Measurements from ENCODE around the gene RGS6. TPM values are rescaled to one million over a fixed set of nuclear protein-coding genes. Genes with fewer than 3 reads are reported as not detected.
"Not testable (repeated sequence)": the region's sequence is repeated elsewhere in the genome, so short reads cannot be mapped to it uniquely, and the experiment has no call there.

The RGS6 gene
- total RNA-seq, 6 donors from 2014 or later = 0.83 to 12.9 (median 2.2) TPM; not detected in 1

DNA sequence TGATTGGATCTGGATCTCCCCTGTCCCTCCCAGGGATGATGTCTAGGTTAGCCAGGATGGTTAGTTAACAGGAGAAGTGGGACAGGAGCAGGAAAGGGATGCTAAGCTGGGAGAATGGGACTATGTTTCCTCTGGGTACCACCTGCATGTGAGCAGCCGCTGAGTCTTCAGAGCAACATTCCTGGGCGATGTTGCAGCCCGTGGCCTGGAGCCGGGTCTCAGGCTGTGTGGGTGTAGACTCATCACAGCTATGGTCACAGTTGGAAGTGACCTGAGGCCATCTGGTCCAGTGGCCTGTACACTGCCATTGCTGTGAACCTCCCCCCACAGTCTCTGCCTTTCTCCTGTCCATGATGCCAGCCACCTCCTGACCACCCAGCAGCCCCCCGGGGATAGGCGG, 539.1 kb downstream of the RGS6 start:
- ATAC-seq (ENCODE audit: low FRiP score in 2 of 2) (no peak), DNase-seq (peak in 1 of 2 donors; percentile 46)
- Histone ChIP-seq H3K27ac (no peak overlapping the region), H3K4me1 (no peaks in the 10 kb centered on the region), H3K36me3 (no peaks in the 10 kb centered on the region), H3K9me3 (peaks cover 0 to 3% (median 1%) of the 10 kb centered on the region in 4 donors), H3K27me3 (no peaks in the 10 kb centered on the region), H3K4me3 (no peak overlapping the region)
- no peak for TF ChIP-seq POLR2A (IDR thresholded peaks at IDR 0.05)
- TF ChIP-seq EP300 (IDR thresholded peaks at IDR 0.05) = no peak
- TF ChIP-seq POLR2AphosphoS5 (IDR thresholded peaks at IDR 0.05) = no peak
- no peak for TF ChIP-seq CTCF (IDR thresholded peaks at IDR 0.05)
- WGBS, 2 donors = 90 to 92% methylated on average over 2 to 6 of the region's 6 CpGs

GRCh38 chr14:72472845-72473244, 540.6 kb downstream of the RGS6 start:
- no peak for TF ChIP-seq POLR2AphosphoS5 (IDR thresholded peaks at IDR 0.05)
- no peak for TF ChIP-seq CTCF (IDR thresholded peaks at IDR 0.05)
- no peak for TF ChIP-seq POLR2A (IDR thresholded peaks at IDR 0.05)
- no peak for TF ChIP-seq EP300 (IDR thresholded peaks at IDR 0.05)
- no peaks in the 10 kb centered on the region for H3K36me3 ChIP-seq

DNA sequence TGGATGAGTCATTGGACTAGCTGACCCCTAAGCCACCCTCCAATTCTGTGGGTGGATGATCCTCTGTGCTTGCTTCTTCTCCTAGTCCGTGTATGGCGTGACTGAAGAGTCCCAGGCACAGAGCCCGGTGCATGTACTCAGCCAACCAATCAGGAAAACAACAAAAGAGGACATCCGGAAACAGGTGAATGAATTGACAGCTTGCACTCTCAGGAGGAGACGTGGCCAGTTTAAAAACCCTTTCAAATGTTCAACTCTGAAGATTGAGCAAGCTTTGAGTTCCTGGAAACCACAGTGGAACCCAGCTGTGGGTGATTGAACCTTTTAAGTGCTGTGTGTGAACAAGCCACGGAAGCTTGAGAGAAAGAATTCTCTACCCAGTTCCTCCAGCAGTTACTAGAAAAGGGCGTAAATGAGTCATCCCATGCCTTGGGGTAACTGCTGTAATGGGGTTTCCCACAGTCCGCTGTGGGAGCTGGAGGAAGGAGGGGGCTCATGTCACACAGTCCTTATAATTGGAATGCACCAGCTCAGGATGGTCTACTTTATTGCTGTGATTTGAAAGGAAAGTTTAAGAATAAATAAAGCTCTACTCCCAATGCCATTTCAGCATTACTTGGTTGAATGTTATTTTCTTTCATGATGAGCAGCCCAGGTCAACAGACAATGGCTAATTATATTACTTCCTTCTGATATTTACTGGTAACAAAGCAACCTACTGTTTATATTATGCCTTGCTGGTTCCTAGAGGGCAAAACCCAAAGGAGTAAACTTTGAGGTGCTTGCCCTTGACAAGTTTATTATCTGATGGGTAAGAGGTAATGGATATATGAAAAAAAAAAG, 544.6 kb downstream of the RGS6 start:
- Histone ChIP-seq H3K27me3 (no peaks in the 10 kb centered on the region), H3K9me3 (no peaks in the 10 kb centered on the region), H3K4me3 (no peak overlapping the region), H3K4me1 (peaks cover 0 to 11% (median 8%) of the 10 kb centered on the region in 4 donors), H3K27ac (no peak overlapping the region), H3K36me3 (no peaks in the 10 kb centered on the region)
- TF ChIP-seq CTCF (IDR thresholded peaks at IDR 0.05) = no peak
- peak in 1 of 4 donors; percentile 2 for TF ChIP-seq EP300 (IDR thresholded peaks at IDR 0.05)
- peak; percentile 44 to 45 for ATAC-seq (ENCODE audit: low FRiP score in 2 of 2)
- 16 to 21% methylated on average over 8 of the region's 8 CpGs for WGBS, 2 donors
- peak in 1 of 2 donors; percentile 46 for DNase-seq

More at GRCh38 chr14:72472845-72473244, 540.6 kb downstream of the RGS6 start:
- peaks cover 0 to 11% (median 8%) of the 10 kb centered on the region in 4 donors for H3K4me1 ChIP-seq
- no peak overlapping the region for H3K27ac ChIP-seq
- H3K4me3 ChIP-seq = no peak overlapping the region
- H3K9me3 ChIP-seq = no peaks in the 10 kb centered on the region
- no peaks in the 10 kb centered on the region for H3K27me3 ChIP-seq
- 93 to 94% methylated on average over 14 of the region's 14 CpGs for WGBS, 2 donors
- no peak for ATAC-seq (ENCODE audit: low FRiP score in 2 of 2)
- no peak for DNase-seq

- not testable (repeated sequence) for H3K9me3 ChIP-seq; DNase-seq; H3K27me3 ChIP-seq; ATAC-seq (ENCODE audit: low FRiP score in 2 of 2); H3K27ac ChIP-seq; H3K36me3 ChIP-seq; H3K4me3 ChIP-seq
- H3K4me1 ChIP-seq = peaks cover 0 to 11% (median 8%) of the 10 kb centered on the region in 4 donors
- 59 to 67% methylated on average over 5 of the region's 5 CpGs for WGBS, 2 donors
Measured at GRCh38 chr14:72477578-72477977, 545.3 kb downstream of the RGS6 start.

GRCh38 chr14:72478471-72478893, 546.3 kb downstream of the RGS6 start:
- ATAC-seq (ENCODE audit: low FRiP score in 2 of 2) (no peak), DNase-seq (no peak)
- no peaks in the 10 kb centered on the region for H3K36me3 ChIP-seq
- WGBS, 2 donors = 78 to 88% methylated on average over 8 of the region's 8 CpGs
- H3K27me3 ChIP-seq = no peaks in the 10 kb centered on the region
- H3K27ac ChIP-seq = no peak overlapping the region
- TF ChIP-seq CTCF (IDR thresholded peaks at IDR 0.05) = no peak
- TF ChIP-seq POLR2A (IDR thresholded peaks at IDR 0.05) = no peak
- TF ChIP-seq POLR2AphosphoS5 (IDR thresholded peaks at IDR 0.05) = no peak
- no peak for TF ChIP-seq EP300 (IDR thresholded peaks at IDR 0.05)
- H3K4me1 ChIP-seq = peaks cover 0 to 11% (median 8%) of the 10 kb centered on the region in 4 donors
- H3K4me3 ChIP-seq = no peak overlapping the region
- no peaks in the 10 kb centered on the region for H3K9me3 ChIP-seq
